HFF-Myc (cell line): ENCODE results near the gene RAB3GAP2.

ENCODE experiments used
- DNase-seq: peaks from one replicate; pipeline ENCODE4 v3.0.0-alpha.2; 2011; ENCODE audit warnings: low read depth; ENCODE audit errors: extremely low read depth
- H3K4me3 ChIP-seq: replicated peaks from 2 replicates; pipeline ENCODE4 v1.5.1; 2011; ENCODE audit warnings: low read depth, mild to moderate bottlenecking, control low read depth, low read length
- TF ChIP-seq, protein P1 (sequence below): IDR thresholded peaks from 2 replicates; pipeline ENCODE4 v1.5.1; 2012; ENCODE audit warnings: mild to moderate bottlenecking, low read depth, low read length, control low read depth; ENCODE audit errors: missing control alignments

The RAB3GAP2 gene

GRCh38 chr1:220290140-220290761 lies 18.0 kb upstream of the RAB3GAP2 start:
- TF ChIP-seq, protein P1, sequence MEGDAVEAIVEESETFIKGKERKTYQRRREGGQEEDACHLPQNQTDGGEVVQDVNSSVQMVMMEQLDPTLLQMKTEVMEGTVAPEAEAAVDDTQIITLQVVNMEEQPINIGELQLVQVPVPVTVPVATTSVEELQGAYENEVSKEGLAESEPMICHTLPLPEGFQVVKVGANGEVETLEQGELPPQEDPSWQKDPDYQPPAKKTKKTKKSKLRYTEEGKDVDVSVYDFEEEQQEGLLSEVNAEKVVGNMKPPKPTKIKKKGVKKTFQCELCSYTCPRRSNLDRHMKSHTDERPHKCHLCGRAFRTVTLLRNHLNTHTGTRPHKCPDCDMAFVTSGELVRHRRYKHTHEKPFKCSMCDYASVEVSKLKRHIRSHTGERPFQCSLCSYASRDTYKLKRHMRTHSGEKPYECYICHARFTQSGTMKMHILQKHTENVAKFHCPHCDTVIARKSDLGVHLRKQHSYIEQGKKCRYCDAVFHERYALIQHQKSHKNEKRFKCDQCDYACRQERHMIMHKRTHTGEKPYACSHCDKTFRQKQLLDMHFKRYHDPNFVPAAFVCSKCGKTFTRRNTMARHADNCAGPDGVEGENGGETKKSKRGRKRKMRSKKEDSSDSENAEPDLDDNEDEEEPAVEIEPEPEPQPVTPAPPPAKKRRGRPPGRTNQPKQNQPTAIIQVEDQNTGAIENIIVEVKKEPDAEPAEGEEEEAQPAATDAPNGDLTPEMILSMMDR: no peak
- DNase-seq: no peak
- no peak overlapping the region for H3K4me3 ChIP-seq

DNA sequence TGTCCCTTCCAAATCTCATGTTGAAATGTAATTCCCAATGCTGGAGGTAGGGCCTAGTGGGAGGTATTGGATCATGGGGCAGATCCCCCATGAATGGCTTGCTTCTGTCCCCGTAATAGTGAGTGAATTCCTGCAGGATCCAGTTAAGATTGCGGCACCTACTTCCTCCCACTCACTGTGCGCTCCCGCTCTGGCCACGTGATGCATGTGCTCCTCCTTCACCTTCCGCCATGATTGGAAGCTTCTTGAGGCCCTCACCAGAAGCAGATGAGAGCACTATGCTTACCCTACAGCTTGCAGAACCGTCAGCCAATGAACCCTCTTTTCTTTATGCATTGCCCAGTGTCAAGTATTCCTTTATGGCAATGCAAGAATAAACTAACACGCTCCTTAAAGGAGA lies 14.9 kb upstream of the RAB3GAP2 start:
- no peak overlapping the region for H3K4me3 ChIP-seq
- DNase-seq: no peak
- TF ChIP-seq, protein P1: no peak

DNA sequence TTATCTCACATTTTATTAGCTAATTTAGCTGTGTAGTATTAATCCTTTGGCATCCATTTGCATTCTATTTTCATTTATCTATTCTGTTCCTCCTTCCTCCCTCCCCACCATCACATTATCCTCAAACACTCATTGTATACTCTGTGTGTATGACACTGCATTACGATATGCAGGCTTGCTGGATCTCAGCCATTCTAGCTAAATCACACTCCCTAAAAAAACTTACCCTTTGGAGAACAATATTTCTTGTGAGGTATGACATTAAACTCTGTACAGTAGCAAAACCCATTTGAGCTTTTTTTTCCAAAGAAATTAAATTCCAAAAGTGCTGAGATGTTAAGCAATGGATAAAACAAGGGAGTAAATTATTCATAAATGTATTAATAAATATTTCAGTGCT lies 11.4 kb upstream of the RAB3GAP2 start:
- TF ChIP-seq, protein P1: no peak
- H3K4me3 ChIP-seq: no peak overlapping the region
- DNase-seq: no peak

- TF ChIP-seq, protein P1: peak; percentile 62
- DNase-seq: no peak
- no peak overlapping the region for H3K4me3 ChIP-seq
Measured at GRCh38 chr1:220281159-220281574, 8.9 kb upstream of the RAB3GAP2 start.

DNA sequence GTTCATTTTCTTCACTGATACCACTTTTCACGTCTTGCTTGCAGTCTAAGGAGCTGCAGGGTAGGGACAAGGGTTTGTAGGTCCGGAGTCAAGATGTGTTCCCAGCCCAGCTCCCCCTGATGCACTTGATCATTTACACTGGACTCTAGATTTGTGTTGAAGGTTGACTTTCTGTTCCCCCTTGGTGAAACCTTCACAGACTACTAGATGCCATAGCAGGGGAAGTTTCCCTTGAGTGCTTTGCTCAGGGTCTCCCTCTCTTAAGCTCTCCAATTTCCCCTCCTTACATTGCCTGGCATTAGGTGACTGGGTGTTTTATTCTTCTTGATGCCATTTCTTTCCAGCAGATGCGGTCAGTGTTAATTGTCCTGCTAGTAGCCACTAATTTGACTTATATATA lies 8.0 kb upstream of the RAB3GAP2 start:
- no peak for DNase-seq
- TF ChIP-seq, protein P1: no peak

DNA sequence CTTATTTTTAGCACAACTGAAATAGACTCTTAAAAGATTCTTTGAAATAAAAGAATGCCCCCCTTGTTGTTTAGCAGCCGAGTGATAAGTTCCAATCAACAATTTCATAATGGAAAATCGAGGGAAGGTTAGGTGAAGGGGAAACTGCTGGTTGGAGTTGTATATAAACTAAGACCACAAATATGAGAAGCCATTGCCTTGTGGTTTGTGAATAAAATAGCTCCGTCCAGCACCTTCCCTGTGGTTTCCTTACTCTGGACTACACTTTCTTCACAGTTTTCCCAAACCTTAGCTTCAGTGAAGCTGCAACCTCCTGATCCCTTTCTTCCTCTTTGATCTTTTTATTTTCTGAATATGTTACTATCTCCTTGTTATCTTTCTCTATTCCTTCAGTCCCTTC lies 6.7 kb upstream of the RAB3GAP2 start:
- TF ChIP-seq, protein P1: no peak
- DNase-seq: no peak
- H3K4me3 ChIP-seq: no peak overlapping the region

More for the DNA sequence above, 8.0 kb upstream of the RAB3GAP2 start:
- H3K4me3 ChIP-seq: no peak overlapping the region

DNA sequence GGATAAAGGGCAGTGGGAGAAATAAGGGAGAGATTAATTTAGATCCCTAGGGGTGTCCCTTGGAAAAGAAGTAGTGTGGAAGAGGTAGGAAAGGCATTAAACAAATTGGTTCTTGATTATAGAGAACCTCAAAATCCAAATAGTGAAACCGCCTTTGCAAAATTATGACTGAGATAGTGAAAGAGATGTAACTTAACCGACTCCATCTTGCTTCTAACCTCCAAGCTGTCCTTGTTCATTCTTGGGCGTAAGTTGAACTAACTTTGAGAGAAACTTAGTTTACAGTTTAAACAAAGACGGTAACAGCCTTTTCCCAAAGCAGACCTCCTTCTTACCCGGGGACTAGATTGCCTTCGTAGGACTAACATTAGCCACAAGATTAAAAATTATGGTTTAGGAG lies 3.2 kb upstream of the RAB3GAP2 start:
- DNase-seq: no peak
- H3K4me3 ChIP-seq: no peak overlapping the region
- TF ChIP-seq, protein P1: no peak
